Esophagus squamous epithelium (tissue), 4 donors: Measurements from ENCODE around the gene CACHD1.

Experiments used
- CTCF ChIP-seq, 6 experiments: fragments of 450-650 bp in 4 of 6; fragments of 200-600 bp in 2 of 6; sonication (generic) in 2 of 6; IDR thresholded peaks; one replicate each; pipeline ENCODE4 v1.5.1; 2016 to 2019; ENCODE audit warnings: antibody characterized with exemption in 6 of 6, mild to moderate bottlenecking in 4 of 6, moderate library complexity in 4 of 6
- POLR2A ChIP-seq, 4 donors: fragments of 450-650 bp; IDR thresholded peaks; one replicate each; pipeline ENCODE4 v1.6.1; 2017; ENCODE audit warnings: antibody characterized with exemption in 4 of 4, mild to moderate bottlenecking in 4 of 4, moderate library complexity in 3 of 4

GRCh38 chr1:64651841-64652240 is 181.9 kb downstream of the CACHD1 start:
- TF ChIP-seq CTCF (IDR thresholded peaks at IDR 0.05) (no peak), POLR2A (IDR thresholded peaks at IDR 0.05) (no peak)
